Measurements from ENCODE around the gene SLIT3. TPM values are rescaled to one million over a fixed set of nuclear protein-coding genes. Genes with fewer than 3 reads are reported as not detected.

Gene SLIT3
- total and polyA plus RNA-seq, 2 experiments from 2014 or later: 58.4 to 96.7 TPM

GRCh38 chr5:169011451-169011850, 289.5 kb downstream of the SLIT3 start:
- H3K4me2 ChIP-seq: no peak overlapping the region
- peaks cover 37% of the 10 kb centered on the region for H3K4me1 ChIP-seq (ENCODE audit: insufficient read depth)
- H3K79me2 ChIP-seq: peaks cover 2% of the 10 kb centered on the region
- H3K27ac ChIP-seq: no peak overlapping the region
- no peaks in the 10 kb centered on the region for H3K27me3 ChIP-seq
- 42% methylated on average over 5 of the region's 5 CpGs for WGBS (ENCODE audit: low lambda C conversion rate, missing lambda C conversion rate)
- no peaks in the 10 kb centered on the region for H4K20me1 ChIP-seq (ENCODE audit: insufficient read depth, poor library complexity, severe bottlenecking)
- H2AFZ ChIP-seq: no peak overlapping the region
- DNase-seq (ENCODE audit: low spot score): no peak
- no peak for TF ChIP-seq CTCF (IDR thresholded peaks at IDR 0.05; ENCODE audit: poor library complexity)
- no peak for TF ChIP-seq EZH2phosphoT487 (IDR thresholded peaks at IDR 0.05; ENCODE audit: low read depth, severe bottlenecking, unreplicated experiment)
- TF ChIP-seq EZH2 (IDR thresholded peaks at IDR 0.05; ENCODE audit: borderline replicate concordance): no peak
- H3K36me3 ChIP-seq (replicated peaks; ENCODE audit: insufficient read depth, low read depth): no peaks in the 10 kb centered on the region
- H3K9me3 ChIP-seq (ENCODE audit: low read depth): no peaks in the 10 kb centered on the region
- H3K4me3 ChIP-seq: no peak overlapping the region
- no peaks in the 10 kb centered on the region for H3K9me2 ChIP-seq (replicated peaks; ENCODE audit: insufficient read depth)

- TF ChIP-seq CTCF (IDR thresholded peaks at IDR 0.05; ENCODE audit: poor library complexity): no peak
- TF ChIP-seq EZH2 (IDR thresholded peaks at IDR 0.05; ENCODE audit: borderline replicate concordance): no peak
- TF ChIP-seq EZH2phosphoT487 (IDR thresholded peaks at IDR 0.05; ENCODE audit: low read depth, severe bottlenecking, unreplicated experiment): no peak
- 82% methylated on average over 4 of the region's 4 CpGs for WGBS (ENCODE audit: low lambda C conversion rate, missing lambda C conversion rate)
- H3K4me3 ChIP-seq: no peak overlapping the region
- H3K79me2 ChIP-seq: peaks cover 2% of the 10 kb centered on the region
- H3K9me2 ChIP-seq (replicated peaks; ENCODE audit: insufficient read depth): no peaks in the 10 kb centered on the region
- peaks cover 41% of the 10 kb centered on the region for H3K4me1 ChIP-seq (ENCODE audit: insufficient read depth)
- H4K20me1 ChIP-seq (ENCODE audit: insufficient read depth, poor library complexity, severe bottlenecking): no peaks in the 10 kb centered on the region
- H2AFZ ChIP-seq: no peak overlapping the region
- H3K9me3 ChIP-seq (ENCODE audit: low read depth): no peaks in the 10 kb centered on the region
- H3K27me3 ChIP-seq: no peaks in the 10 kb centered on the region
- H3K4me2 ChIP-seq: no peak overlapping the region
- DNase-seq (ENCODE audit: low spot score): no peak
- no peak overlapping the region for H3K27ac ChIP-seq
- no peaks in the 10 kb centered on the region for H3K36me3 ChIP-seq (replicated peaks; ENCODE audit: insufficient read depth, low read depth)
Measured at GRCh38 chr5:169011009-169011408, 289.9 kb downstream of the SLIT3 start.

DNA sequence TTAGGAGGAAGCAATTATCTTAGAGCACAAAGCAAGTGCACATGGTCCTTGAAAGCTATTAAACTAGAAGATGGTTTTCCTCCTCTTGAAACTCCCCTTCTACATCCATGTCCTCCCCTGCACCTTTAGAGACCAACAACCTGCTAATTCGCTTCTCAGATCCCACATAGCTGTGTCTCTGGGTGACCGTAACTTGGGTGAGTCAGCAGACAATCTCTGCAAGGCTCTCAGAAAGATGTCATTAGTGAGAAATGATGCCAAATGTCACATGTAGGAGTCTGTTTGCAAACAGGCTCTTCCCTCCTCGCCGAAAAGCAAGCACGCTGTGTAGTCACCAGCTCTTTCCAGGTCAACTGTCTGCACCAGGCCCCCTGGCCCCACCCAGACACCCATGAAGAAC, 291.8 kb downstream of the SLIT3 start:
- Histone ChIP-seq H3K9me3 (ENCODE audit: low read depth) (no peaks in the 10 kb centered on the region), H2AFZ (no peak overlapping the region), H3K79me2 (peaks cover 2% of the 10 kb centered on the region), H3K9me2 (replicated peaks; ENCODE audit: insufficient read depth) (no peaks in the 10 kb centered on the region), H3K36me3 (replicated peaks; ENCODE audit: insufficient read depth, low read depth) (no peaks in the 10 kb centered on the region), H3K27ac (no peak overlapping the region), H3K4me1 (ENCODE audit: insufficient read depth) (peaks cover 43% of the 10 kb centered on the region), H4K20me1 (ENCODE audit: insufficient read depth, poor library complexity, severe bottlenecking) (no peaks in the 10 kb centered on the region), H3K4me3 (no peak overlapping the region), H3K4me2 (no peak overlapping the region), H3K27me3 (no peaks in the 10 kb centered on the region)
- TF ChIP-seq EZH2phosphoT487 (IDR thresholded peaks at IDR 0.05; ENCODE audit: low read depth, severe bottlenecking, unreplicated experiment) (no peak), CTCF (IDR thresholded peaks at IDR 0.05; ENCODE audit: poor library complexity) (no peak), EZH2 (IDR thresholded peaks at IDR 0.05; ENCODE audit: borderline replicate concordance) (no peak)
- WGBS (ENCODE audit: low lambda C conversion rate, missing lambda C conversion rate): 73% methylated on average over 5 of the region's 5 CpGs
- DNase-seq (ENCODE audit: low spot score): no peak
